ENCODE data around the gene FREY1.

DNA sequence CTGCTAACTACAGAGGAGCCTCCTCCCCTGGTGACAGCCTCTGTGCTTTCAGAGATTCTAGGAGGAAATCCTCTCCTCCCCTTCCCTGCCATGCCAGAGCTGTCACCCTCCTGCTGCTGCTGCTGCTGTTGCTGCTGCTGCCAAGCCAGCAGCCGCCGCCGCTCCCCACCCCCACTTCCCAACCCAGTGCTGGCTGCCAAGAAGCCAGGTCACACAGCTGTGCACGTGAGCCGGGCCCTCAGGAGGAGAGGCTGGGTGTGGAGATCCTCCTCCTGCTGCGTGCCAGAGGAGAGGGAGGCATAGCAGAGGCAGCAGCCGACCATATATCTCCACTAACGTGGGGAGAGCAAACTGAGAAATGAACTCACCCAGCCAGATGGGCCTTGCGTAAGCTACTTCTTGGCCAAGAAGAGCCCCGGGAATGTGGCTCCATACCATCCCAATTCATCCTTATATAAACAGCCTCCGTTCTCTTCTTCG is 47.4 kb downstream of the FREY1 start:
- TF ChIP-seq, protein P1, sequence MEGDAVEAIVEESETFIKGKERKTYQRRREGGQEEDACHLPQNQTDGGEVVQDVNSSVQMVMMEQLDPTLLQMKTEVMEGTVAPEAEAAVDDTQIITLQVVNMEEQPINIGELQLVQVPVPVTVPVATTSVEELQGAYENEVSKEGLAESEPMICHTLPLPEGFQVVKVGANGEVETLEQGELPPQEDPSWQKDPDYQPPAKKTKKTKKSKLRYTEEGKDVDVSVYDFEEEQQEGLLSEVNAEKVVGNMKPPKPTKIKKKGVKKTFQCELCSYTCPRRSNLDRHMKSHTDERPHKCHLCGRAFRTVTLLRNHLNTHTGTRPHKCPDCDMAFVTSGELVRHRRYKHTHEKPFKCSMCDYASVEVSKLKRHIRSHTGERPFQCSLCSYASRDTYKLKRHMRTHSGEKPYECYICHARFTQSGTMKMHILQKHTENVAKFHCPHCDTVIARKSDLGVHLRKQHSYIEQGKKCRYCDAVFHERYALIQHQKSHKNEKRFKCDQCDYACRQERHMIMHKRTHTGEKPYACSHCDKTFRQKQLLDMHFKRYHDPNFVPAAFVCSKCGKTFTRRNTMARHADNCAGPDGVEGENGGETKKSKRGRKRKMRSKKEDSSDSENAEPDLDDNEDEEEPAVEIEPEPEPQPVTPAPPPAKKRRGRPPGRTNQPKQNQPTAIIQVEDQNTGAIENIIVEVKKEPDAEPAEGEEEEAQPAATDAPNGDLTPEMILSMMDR (IDR thresholded peaks at IDR 0.05; ENCODE audit: low read depth, low read length, poor library complexity, severe bottlenecking) = no peak
- no peak for TF ChIP-seq EZH2phosphoT487 (IDR thresholded peaks at IDR 0.05; ENCODE audit: borderline replicate concordance, low read length)

Data from DOHH2 (cell line).